Mesendoderm (in vitro differentiated cells): ENCODE results near the gene LRRC27.

Experiments
- DNase-seq: peaks from one replicate; pipeline ENCODE4 v3.0.0; 2013
- H2AK5ac ChIP-seq: 2 replicates; pipeline ENCODE4 v1.6.1; 2013; ENCODE audit warnings: low read length, inconsistent platforms
- H2BK120ac ChIP-seq: 2 replicates; pipeline ENCODE4 v1.6.1; 2013; ENCODE audit warnings: low read depth, mild to moderate bottlenecking, low read length, moderate library complexity, mixed read lengths
- H2BK15ac ChIP-seq: replicated peaks from 2 replicates; pipeline ENCODE4 v1.6.1; 2013; ENCODE audit warnings: low read depth, mild to moderate bottlenecking, moderate library complexity
- H2BK5ac ChIP-seq: 2 replicates; pipeline ENCODE4 v1.6.1; 2013; ENCODE audit warnings: low read length, inconsistent platforms
- H3K18ac ChIP-seq: 2 replicates; pipeline ENCODE4 v1.6.1; 2013; ENCODE audit warnings: mild to moderate bottlenecking, low read length, mixed read lengths
- H3K23ac ChIP-seq: one replicate; pipeline ENCODE4 v1.6.1; 2013; ENCODE audit warnings: low read length
- H3K27ac ChIP-seq: 2 replicates; pipeline ENCODE4 v1.5.1; 2013; ENCODE audit warnings: low read depth, mild to moderate bottlenecking, inconsistent platforms, low read length, moderate library complexity
- H3K27me3 ChIP-seq: 2 replicates; pipeline ENCODE4 v1.6.1; 2013; ENCODE audit warnings: low read length, control low read depth, mild to moderate bottlenecking, inconsistent platforms; ENCODE audit not compliant: insufficient read depth, poor library complexity
- H3K36me3 ChIP-seq: 2 replicates; pipeline ENCODE4 v1.6.1; 2013; ENCODE audit warnings: low read length, inconsistent platforms; ENCODE audit not compliant: control insufficient read depth, insufficient read depth
- H3K4ac ChIP-seq: one replicate; pipeline ENCODE4 v1.6.1; 2013; ENCODE audit warnings: low read depth, mild to moderate bottlenecking, low read length, moderate library complexity
- H3K4me1 ChIP-seq: 2 replicates; pipeline ENCODE4 v1.6.1; 2013; ENCODE audit warnings: low read depth, low read length, inconsistent platforms; ENCODE audit not compliant: control insufficient read depth
- H3K4me2 ChIP-seq: 2 replicates; pipeline ENCODE4 v1.6.1; 2013; ENCODE audit warnings: low read length
- H3K4me3 ChIP-seq: 2 replicates; pipeline ENCODE4 v1.5.1; 2013; ENCODE audit warnings: mild to moderate bottlenecking, low read length
- H3K56ac ChIP-seq: one replicate; pipeline ENCODE4 v1.6.1; 2013; ENCODE audit warnings: low read length
- H3K79me1 ChIP-seq: 2 replicates; pipeline ENCODE4 v1.6.1; 2013; ENCODE audit warnings: low read length, inconsistent platforms
- H3K79me2 ChIP-seq: 2 replicates; pipeline ENCODE4 v1.6.1; 2013; ENCODE audit warnings: mild to moderate bottlenecking, low read length; ENCODE audit not compliant: control insufficient read depth, insufficient read depth
- H3K9ac ChIP-seq: 2 replicates; pipeline ENCODE4 v1.6.1; 2013; ENCODE audit warnings: low read length, inconsistent platforms
- H4K5ac ChIP-seq: one replicate; pipeline ENCODE4 v1.6.1; 2013; ENCODE audit warnings: low read length
- H4K8ac ChIP-seq: one replicate; pipeline ENCODE4 v1.6.1; 2013; ENCODE audit warnings: low read depth, mild to moderate bottlenecking, control low read depth, low read length, moderate library complexity
- WGBS: extraction: QIAGEN DNeasy Blood & Tissue Kit; methylation state at CpG from one replicate; pipeline ENCODE4 v1.1.7; 2013; ENCODE audit warnings: low lambda C conversion rate, missing lambda C conversion rate; ENCODE audit not compliant: insufficient coverage; ENCODE audit errors: extremely low coverage; 5-methylcytosine and 5-hydroxymethylcytosine counted together

LRRC27 gene

DNA sequence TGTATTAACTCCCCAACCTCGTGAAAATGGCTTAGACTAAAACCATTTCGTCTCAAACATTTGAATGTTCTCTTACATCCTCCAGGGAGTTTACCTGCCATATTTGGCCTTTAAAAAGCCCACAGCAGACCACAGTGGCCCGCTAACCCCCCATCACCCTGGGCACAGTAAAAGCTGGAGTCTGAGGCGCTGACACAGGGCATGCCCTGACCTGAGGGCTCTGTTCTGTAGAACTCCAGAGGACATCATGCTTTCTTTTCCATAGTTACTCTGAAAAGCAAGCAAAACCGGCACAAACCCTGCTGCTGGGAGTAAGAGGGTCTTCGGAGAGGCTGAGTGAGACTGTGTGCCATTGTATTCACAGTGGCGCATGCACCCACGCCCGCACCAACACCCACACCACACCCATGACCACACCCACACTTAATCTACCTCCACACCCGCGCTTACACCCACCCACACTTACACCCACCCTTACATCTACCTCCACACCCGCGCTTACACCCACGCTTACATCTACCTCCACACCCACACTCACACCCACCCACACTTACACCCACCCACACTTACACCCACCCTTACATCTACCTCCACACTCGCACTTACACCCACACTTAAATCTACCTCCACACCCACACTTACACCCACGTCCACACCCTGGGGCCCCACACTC lies 32.1 kb downstream of the LRRC27 start:
- Histone ChIP-seq H3K18ac (no peak overlapping the region), H2BK5ac (no peak overlapping the region), H2BK15ac (no peak overlapping the region), H3K4ac (no peak overlapping the region), H4K8ac (no peak overlapping the region), H3K9ac (no peak overlapping the region), H3K23ac (no peak overlapping the region), H3K79me2 (no peaks in the 10 kb centered on the region), H3K27ac (no peak overlapping the region), H2BK120ac (no peak overlapping the region), H3K4me3 (no peak overlapping the region), H2AK5ac (no peak overlapping the region), H3K79me1 (no peaks in the 10 kb centered on the region), H3K4me1 (no peaks in the 10 kb centered on the region), H3K56ac (no peak overlapping the region), H4K5ac (no peak overlapping the region), H3K4me2 (no peak overlapping the region), H3K27me3 (no peaks in the 10 kb centered on the region), H3K36me3 (peaks cover 2% of the 10 kb centered on the region)
- peak; percentile 43 for DNase-seq
- WGBS, result 100% methylated on average over 5 of the region's 16 CpGs

DNA sequence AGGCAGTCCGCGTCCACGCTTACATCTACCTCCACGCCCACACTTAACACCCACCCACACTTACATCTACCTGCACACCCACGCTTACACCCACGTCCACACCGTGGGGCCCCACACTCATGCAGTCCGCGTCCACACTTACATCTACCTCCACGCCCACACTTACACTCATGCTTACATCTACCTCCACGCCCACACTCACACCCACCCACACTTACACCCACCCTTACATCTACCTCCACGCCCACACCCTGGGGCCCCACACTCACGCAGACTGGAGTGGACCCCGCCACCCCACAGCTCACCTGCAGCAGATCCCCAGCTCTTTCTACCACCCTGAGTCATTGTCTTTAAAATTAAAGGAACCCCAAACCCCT lies 32.6 kb downstream of the LRRC27 start:
- H2AK5ac ChIP-seq, result no peak overlapping the region
- no peaks in the 10 kb centered on the region for H3K79me1 ChIP-seq
- no peaks in the 10 kb centered on the region for H3K79me2 ChIP-seq
- no peak overlapping the region for H3K4me2 ChIP-seq
- H2BK5ac ChIP-seq, result no peak overlapping the region
- H3K23ac ChIP-seq, result no peak overlapping the region
- no peak overlapping the region for H3K9ac ChIP-seq
- no peak overlapping the region for H3K4ac ChIP-seq
- no peaks in the 10 kb centered on the region for H3K27me3 ChIP-seq
- H3K4me1 ChIP-seq, result no peaks in the 10 kb centered on the region
- no peak overlapping the region for H4K5ac ChIP-seq
- no peak overlapping the region for H3K56ac ChIP-seq
- H3K18ac ChIP-seq, result no peak overlapping the region
- H2BK120ac ChIP-seq, result no peak overlapping the region
- H4K8ac ChIP-seq, result no peak overlapping the region
- DNase-seq, result no peak
- H3K36me3 ChIP-seq, result peaks cover 2% of the 10 kb centered on the region
- 100% methylated on average over 7 of the region's 14 CpGs for WGBS
- no peak overlapping the region for H3K4me3 ChIP-seq
- no peak overlapping the region for H2BK15ac ChIP-seq
- H3K27ac ChIP-seq, result no peak overlapping the region

DNA sequence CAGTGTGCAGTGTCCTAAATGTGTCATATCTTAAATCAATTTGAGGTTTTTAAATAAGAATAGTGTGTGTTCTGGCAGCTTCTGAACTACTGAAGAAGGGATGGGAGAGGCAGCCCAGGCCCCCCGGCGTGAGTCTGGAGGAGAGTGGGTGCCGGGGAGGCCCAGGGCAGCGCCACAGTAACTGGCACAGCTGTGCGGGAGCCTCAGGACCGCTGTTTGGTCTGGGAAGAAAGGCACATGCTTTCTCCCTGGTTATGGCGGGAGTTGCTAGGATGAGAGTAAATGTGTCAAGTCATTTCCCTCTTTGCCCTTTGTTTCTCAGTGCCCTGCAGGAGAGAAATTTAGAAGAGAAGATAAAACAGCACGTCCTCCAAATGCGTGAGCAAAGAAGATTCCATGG lies 33.1 kb downstream of the LRRC27 start:
- H2BK5ac ChIP-seq, result no peak overlapping the region

DNA sequence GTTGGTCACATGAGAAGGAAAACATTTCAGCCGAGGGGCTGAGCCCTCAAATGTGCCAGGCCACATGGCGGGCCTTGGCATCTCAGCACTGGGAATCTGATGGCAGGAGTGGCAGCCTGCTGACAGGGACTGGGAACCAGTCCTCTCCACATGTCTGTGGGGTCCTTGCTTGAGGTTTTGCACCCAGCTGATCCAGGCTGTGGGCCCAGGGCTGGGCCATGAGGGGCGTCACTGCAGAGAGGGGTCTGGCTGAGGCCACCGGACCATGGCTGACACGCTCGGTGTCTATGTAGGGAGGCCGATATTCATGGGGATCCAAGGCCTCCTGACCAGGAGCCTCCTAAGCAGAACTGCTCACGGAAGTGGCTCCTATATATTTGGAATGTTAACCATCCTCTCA lies 34.0 kb downstream of the LRRC27 start:
- no peak overlapping the region for H3K4me2 ChIP-seq
- H2BK15ac ChIP-seq, result no peak overlapping the region
- no peak overlapping the region for H3K27ac ChIP-seq
- H2AK5ac ChIP-seq, result no peak overlapping the region
- no peak overlapping the region for H4K5ac ChIP-seq
- H3K9ac ChIP-seq, result no peak overlapping the region
- no peaks in the 10 kb centered on the region for H3K79me2 ChIP-seq
- H2BK120ac ChIP-seq, result no peak overlapping the region
- no peak overlapping the region for H3K18ac ChIP-seq
- no peaks in the 10 kb centered on the region for H3K79me1 ChIP-seq
- no peak overlapping the region for H3K56ac ChIP-seq
- no peaks in the 10 kb centered on the region for H3K27me3 ChIP-seq
- no peak for DNase-seq
- H3K4ac ChIP-seq, result no peak overlapping the region
- no peak overlapping the region for H4K8ac ChIP-seq
- no peak overlapping the region for H2BK5ac ChIP-seq
- no peaks in the 10 kb centered on the region for H3K4me1 ChIP-seq
- peaks cover 2% of the 10 kb centered on the region for H3K36me3 ChIP-seq
- no CpG with 5 or more reads among the region's 8 CpGs for WGBS
- no peak overlapping the region for H3K4me3 ChIP-seq
- no peak overlapping the region for H3K23ac ChIP-seq

More for the DNA sequence above, 33.1 kb downstream of the LRRC27 start:
- no peak overlapping the region for H3K23ac ChIP-seq
- H3K56ac ChIP-seq, result no peak overlapping the region
- H2BK120ac ChIP-seq, result no peak overlapping the region
- no peak overlapping the region for H4K8ac ChIP-seq
- H3K79me2 ChIP-seq, result no peaks in the 10 kb centered on the region
- H3K79me1 ChIP-seq, result no peaks in the 10 kb centered on the region
- H3K4me3 ChIP-seq, result no peak overlapping the region
- H4K5ac ChIP-seq, result no peak overlapping the region
- H2BK15ac ChIP-seq, result no peak overlapping the region
- H3K4me2 ChIP-seq, result no peak overlapping the region
- no peak overlapping the region for H3K4ac ChIP-seq
- H3K4me1 ChIP-seq, result no peaks in the 10 kb centered on the region
- H3K18ac ChIP-seq, result no peak overlapping the region
- peaks cover 2% of the 10 kb centered on the region for H3K36me3 ChIP-seq
- H3K27ac ChIP-seq, result no peak overlapping the region
- no CpG with 5 or more reads among the region's 9 CpGs for WGBS
- no peak overlapping the region for H3K9ac ChIP-seq
- H2AK5ac ChIP-seq, result no peak overlapping the region
- DNase-seq, result no peak
- no peaks in the 10 kb centered on the region for H3K27me3 ChIP-seq

DNA sequence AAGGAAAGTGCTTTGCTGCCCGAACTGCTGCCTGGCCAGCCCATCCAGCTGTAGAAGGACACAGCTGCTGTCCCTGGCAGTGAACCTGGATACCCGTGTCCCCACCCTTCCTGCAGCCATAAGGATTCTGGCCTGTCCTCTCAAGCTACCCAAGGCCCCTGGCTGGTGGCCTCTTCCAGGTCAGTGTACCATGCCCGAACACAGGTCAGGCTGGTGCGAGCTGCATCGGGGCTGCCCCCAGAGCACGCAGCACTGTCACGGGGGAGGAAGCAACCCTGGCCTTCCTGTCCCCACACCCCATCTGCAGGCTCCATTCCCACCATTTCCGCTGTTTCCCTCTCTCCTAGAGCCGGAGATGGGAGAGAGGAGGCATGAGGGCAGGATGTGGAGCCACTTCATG lies 34.5 kb downstream of the LRRC27 start:
- H2AK5ac ChIP-seq, result no peak overlapping the region
- H2BK120ac ChIP-seq, result no peak overlapping the region
- H2BK5ac ChIP-seq, result no peak overlapping the region
- H3K4me2 ChIP-seq, result no peak overlapping the region
- H3K18ac ChIP-seq, result no peak overlapping the region
- H3K4me3 ChIP-seq, result no peak overlapping the region
- H2BK15ac ChIP-seq, result no peak overlapping the region
- peaks cover 2% of the 10 kb centered on the region for H3K36me3 ChIP-seq
- H3K56ac ChIP-seq, result no peak overlapping the region
- H4K5ac ChIP-seq, result no peak overlapping the region
- H3K9ac ChIP-seq, result no peak overlapping the region
- no peaks in the 10 kb centered on the region for H3K4me1 ChIP-seq
- H3K4ac ChIP-seq, result no peak overlapping the region
- no peaks in the 10 kb centered on the region for H3K79me1 ChIP-seq
- WGBS, result no CpG with 5 or more reads among the region's 9 CpGs
- H4K8ac ChIP-seq, result no peak overlapping the region
- H3K27ac ChIP-seq, result no peak overlapping the region
- no peaks in the 10 kb centered on the region for H3K79me2 ChIP-seq
- no peaks in the 10 kb centered on the region for H3K27me3 ChIP-seq
- no peak for DNase-seq
- no peak overlapping the region for H3K23ac ChIP-seq

DNA sequence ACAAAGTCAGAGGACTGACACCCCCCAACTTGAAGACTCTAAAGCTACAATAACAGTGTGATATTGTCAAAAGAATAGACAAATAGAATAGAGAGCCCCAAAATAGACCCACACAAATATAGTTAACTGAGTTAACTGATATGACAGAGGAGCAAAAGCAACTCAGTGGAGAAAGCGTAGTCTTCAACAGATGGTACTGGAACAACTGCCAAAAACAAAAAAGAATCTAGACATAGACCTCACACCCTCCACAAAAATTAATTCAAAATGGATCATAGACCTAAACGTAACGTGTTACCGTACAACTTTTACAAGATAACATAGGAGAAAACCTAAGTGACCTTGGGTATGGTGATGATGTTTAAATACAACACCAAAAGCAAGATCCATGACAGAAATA lies 36.4 kb downstream of the LRRC27 start:
- Histone ChIP-seq H2AK5ac (no peak overlapping the region), H3K36me3 (peaks cover 2% of the 10 kb centered on the region), H3K4me2 (no peak overlapping the region), H3K27ac (no peak overlapping the region), H3K4ac (no peak overlapping the region), H3K23ac (no peak overlapping the region), H3K18ac (no peak overlapping the region), H3K27me3 (no peaks in the 10 kb centered on the region), H2BK15ac (no peak overlapping the region), H3K4me3 (no peak overlapping the region), H3K4me1 (no peaks in the 10 kb centered on the region), H4K8ac (no peak overlapping the region), H2BK120ac (no peak overlapping the region), H3K79me2 (no peaks in the 10 kb centered on the region), H3K79me1 (no peaks in the 10 kb centered on the region), H2BK5ac (no peak overlapping the region), H4K5ac (no peak overlapping the region), H3K56ac (no peak overlapping the region), H3K9ac (no peak overlapping the region)
- no CpG with 5 or more reads among the region's 4 CpGs for WGBS
- DNase-seq, result no peak
